Left forelimb (tissue), 1 donor: ENCODE results near the gene DGKQ.
"Not testable (repeated sequence)": the region's sequence is repeated elsewhere in the genome, so short reads cannot be mapped to it uniquely, and the experiment has no call there.

Experiments used
- DNase-seq: peaks from one replicate; pipeline ENCODE4 v3.0.0-alpha.2; 2018; ENCODE audit warnings: low spot score

DGKQ gene

DNA sequence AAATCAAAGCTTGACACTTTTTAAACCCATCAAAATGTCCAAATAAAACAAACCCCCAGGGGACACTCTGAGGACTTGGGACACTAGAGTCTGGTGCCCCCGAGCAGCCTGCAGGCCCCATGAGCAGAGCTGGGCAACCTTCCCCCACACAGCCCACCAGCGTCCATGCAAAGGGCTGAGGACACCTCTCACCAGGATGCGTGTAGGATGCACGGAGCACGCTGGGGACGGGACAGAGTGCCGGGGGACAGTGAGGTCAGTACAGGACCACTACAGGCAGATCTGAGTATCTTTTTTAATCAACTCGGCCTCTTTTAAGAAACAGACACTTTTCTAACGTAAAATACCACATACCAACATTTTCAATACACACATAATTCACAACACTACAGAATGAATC, 48.2 kb downstream of the DGKQ start:
- DNase-seq: no peak

- no peak for DNase-seq
Measured at GRCh38 chr4:924107-925096, 49.0 kb downstream of the DGKQ start.

- no peak for DNase-seq
Measured at GRCh38 chr4:921830-922331, 51.5 kb downstream of the DGKQ start.

- not testable (repeated sequence) for DNase-seq
Measured at GRCh38 chr4:919004-919680, 54.2 kb downstream of the DGKQ start.

DNA sequence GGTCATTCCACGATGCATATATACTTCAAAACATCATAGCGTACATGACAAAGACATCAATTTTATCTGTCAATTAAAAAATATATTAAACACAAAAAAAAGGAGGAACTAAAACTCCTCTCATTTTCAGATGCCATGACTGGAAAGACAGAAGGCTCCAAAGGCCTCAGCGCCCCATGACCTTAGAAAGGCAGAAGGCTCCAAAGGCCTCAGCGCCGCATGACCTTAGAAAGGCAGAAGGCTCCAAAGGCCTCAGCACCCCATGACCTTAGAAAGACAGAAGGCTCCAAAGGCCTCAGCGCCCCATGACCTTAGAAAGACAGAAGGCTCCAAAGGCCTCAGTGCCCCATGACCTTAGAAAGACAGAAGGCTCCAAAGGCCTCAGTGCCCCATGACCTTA, 54.8 kb downstream of the DGKQ start:
- not testable (repeated sequence) for DNase-seq

DNA sequence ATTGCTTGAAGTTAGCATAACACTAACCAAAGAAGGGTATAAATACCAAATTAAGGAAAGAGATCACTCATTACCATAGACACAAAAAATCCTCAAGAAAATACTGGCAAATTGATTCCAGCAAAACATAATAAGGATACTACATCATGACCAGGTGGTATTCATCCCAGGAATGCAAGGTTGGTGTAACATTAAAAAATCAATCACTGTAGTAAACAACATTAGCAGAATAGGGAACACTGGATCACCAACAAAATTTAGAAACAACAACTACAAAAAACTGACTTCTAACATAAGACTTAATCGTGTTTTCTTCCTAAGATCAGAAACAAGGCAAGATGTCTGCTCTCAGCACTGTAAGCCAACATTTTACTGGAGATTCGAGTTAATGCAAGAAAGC, 55.4 kb downstream of the DGKQ start:
- no peak for DNase-seq

GRCh38 chr4:917466-917865, 55.9 kb downstream of the DGKQ start:
- DNase-seq: no peak

DNA sequence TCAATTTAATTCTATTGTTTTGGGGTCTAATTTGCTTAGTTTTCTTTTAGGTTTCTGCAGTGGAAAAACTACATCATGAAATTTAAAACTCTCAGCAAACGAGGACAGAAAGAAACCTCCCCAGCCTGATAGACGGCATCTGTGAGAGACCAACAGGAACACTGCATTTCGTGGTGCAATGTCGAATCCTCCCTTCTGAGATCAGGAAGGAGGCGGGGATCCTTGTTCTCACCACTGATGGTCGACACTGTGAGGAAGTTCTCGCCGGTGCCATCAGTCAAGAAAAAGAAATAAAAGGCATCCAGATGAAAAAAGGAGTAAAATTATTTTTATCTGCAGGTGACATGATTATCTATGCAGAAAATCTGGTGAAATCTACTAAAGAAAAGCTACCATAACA, 57.8 kb downstream of the DGKQ start:
- no peak for DNase-seq

DNA sequence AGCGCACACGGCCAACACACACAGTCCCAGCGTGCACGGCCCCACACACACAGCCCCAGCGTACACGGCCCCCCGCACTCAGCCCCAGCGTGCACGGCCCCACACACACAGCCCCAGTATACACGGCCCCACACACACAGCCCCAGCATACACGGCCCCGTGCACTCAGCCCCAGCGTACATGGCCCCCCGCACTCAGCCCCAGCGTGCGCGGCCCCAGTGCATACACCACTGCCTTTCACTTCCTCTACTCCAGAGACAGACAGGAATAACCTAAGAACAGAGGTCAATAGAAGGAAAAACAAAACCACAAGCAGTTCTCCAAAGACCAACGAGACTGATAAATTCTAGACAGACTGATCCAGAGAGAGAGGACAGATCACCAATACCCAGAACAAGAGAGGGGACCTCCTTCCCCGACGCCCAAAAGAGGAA, 58.3 kb downstream of the DGKQ start:
- DNase-seq: peak; percentile 48

DNA sequence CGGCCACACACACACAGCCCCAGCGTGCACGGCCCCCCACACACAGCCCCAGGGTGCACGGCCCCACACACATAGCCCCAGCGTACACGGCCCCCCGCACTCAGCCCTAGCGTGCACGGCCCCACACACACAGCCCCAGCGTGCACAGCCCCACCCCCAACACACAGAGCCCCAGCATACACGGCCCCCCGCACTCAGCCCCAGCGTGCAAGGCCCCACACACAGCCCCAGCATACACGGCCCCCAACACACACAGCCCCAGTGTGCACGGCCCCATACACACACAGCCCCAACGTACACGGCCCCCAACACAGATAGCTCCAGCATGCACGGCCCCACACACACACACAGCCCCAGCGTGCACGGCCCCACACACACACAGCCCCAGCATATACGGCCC, 58.8 kb downstream of the DGKQ start:
- peak; percentile 46 for DNase-seq

DNA sequence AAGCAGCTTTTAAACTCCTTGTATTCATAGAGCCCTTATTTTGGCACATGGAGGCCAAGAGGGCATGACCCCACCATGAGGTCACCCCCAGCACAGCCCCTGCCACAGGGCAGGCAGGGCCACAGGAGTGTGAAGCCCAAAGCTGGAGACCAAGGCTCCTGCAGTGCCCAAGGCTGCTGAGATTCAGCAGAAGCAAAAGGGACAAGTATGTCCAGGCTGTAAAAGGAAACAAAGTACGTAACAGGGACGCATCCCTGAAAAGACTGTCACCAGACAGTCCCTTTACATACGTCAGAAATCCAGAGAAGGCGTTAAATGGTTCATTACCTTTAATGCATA, 60.1 kb downstream of the DGKQ start:
- DNase-seq: no peak

DNA sequence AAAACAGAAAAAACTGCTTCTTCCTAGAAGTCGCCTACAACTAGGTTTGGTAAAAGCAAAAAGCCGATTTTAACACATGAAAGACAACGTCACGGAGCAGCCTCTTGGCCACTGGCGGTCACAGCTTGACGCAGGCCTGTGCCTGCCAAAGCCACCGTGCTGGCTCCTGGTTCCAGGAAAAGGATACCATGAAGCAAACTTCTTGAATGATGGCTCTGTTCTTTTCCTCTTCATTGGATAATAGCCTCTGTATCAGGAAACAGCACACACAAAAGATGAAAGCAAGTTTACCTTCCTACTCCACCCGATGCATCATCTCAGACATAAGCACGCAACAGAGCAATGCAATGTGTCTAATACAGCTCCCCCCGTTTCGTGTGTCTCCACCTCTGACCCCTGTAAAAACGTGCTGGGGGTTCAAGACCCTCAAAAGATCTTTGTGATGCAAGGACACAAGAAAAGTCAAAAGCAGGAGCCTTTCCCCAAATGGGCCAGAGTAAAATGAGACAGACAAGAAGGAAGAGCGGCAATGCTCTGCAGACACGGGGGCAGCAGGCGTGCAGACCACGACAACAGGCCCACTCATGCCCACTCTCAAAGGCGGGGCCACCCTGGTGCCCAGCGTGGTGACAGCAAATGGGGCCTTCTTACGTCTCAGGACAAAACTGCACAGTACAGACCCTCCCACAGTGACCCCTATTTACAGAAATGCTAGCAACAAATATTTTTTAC, 60.7 kb downstream of the DGKQ start:
- DNase-seq: no peak

DNA sequence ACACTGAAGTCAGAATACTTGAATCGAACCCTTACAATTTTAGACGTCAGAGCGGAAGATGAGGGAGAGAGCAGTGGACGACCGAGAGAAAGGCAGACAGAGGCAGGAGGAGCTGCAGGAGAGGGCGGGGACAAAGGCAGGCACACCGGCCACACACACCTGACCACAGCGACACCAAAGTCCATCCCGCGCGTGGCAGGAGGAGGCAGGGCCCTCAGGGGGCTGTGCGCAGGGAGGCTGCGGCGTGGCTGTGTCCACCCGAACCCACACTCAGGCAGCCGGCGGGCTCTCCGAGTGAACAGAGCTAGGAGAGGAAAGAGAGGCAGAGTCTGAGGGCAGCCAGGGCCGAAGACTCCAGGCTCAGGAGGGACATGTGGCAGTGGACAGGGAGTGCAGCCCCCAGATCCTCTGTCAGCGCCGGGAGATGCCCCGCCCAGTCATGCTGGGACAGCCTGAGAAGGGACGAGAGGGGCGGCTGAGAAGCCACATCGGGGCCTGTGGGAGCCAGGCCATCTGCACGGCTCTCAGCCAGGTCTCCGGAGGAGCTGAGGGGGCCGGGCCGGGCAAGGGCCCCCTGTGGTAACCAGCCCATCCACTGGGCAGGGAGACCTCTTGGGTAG, 61.4 kb downstream of the DGKQ start:
- DNase-seq: no peak

DNA sequence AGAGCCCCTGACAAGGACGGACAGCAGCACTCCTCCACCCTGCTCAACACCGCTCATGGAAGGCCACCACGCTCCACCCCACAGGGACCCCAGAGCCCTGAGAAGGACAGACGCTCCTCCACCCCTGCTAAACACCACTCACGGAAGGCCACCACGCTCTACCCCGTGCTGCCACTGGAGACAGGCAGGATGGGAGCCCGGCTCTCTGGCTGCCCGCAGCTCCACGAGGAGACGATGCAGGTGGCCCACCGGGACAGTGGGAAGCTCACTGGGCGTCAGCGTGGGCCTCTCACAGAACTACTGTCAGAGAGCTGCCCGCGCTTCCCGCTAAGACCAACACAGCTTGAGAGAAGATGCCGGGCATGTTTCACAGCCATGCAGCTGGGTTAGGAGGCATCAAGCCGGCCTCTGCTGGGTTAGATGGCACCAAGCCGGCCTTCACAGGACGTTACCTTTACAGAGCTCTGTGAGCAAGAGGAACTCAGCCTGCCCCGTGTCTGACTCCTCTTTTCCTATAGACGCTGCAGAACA, 62.1 kb downstream of the DGKQ start:
- DNase-seq: no peak

DNA sequence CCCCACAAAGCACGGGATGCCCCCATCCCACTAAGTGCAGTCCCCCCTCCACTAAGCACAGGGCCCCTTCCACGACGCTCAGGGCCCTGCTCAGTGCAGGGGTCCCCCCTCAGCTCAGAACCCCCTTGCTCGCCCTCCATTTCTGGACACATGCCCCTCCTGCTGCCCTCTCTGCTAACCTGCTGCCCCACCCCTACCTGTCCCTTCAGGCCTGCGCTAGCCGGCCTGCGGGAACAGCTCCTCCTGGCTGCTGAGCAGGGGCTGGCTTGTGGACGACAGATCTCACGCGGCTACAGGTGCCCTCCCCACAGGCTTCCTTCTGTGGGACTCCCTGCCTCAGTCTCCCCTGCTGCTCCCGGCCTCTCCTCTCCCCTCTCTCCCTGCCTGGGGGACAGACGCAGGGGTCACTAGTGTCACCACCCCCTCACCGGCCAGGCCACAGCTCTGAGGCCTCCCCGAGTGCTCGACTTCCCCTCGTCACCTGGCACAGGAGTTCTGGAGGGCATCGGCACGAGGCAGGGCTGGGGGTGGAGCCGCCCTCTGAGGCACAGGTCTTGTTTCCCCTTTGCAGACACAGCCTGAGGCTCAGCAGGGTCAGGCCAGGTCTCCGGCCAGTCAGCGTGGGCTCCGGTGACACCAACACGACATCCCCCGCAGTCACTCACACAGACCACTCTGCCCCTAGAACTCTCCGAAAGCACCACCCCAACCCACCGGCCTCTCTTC, 62.8 kb downstream of the DGKQ start:
- no peak for DNase-seq

- no peak for DNase-seq
Measured at GRCh38 chr4:909821-910220, 63.5 kb downstream of the DGKQ start.

DNA sequence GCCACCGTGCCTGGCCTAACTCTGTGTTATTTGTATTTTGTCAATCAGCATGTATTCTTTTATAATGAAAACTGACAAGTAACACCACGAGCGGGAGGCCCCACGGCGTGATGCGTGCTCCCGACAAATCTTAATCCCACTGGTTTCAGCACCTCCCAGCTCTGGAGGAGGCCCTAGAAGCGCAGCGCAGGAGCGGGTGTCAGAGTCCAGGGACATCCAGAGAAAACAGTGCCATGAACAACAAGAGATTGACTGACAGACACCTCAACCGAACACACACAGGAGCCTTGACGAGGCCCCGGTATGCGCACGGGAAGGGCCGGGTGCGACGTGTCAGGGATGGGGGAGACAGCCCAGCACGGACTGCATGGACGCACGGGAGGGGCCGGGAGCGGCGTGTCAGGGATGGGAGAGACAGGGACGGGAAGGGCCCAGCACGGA, 64.2 kb downstream of the DGKQ start:
- DNase-seq: no peak
